ENCODE results near the gene CCR8.
"Not testable (repeated sequence)": the region's sequence is repeated elsewhere in the genome, so short reads cannot be mapped to it uniquely, and the experiment has no call there.

The CCR8 gene

GRCh38 chr3:39351134-39351533 lies 21.6 kb downstream of the CCR8 start:
- DNase-seq = not testable (repeated sequence)

DNA sequence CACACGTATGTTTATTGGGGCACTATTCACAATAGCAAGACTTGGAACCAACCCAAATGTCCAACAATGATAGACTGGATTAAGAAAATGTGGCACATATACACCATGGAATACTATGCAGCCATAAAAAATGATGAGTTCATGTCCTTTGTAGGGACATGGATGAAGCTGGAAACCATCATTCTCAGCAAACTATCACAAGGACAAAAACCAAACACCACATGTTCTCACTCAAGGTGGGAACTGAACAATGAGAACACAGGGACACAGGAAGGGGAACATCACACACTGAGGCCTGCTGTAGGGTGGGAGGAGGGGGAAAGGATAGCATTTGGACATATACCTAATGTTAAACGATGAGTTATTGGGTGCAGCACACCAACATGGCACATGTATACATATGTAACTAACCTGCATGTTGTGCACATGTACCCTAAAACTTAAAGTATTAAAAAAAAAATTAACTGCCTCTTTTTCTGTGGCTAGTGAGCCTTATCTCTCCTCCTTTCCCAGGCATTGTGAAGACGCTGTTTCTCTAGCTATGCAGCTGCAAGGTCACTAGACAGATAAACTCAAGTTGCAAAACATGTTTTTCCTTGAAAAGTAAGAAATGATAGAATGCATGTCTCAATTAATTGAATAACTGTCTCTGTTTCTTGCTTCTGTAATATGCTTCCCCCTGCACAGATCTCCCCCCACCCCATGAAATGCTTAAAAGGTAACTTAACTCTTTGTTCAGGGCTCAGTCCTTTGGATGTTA lies 23.8 kb downstream of the CCR8 start:
- not testable (repeated sequence) for DNase-seq

DNA sequence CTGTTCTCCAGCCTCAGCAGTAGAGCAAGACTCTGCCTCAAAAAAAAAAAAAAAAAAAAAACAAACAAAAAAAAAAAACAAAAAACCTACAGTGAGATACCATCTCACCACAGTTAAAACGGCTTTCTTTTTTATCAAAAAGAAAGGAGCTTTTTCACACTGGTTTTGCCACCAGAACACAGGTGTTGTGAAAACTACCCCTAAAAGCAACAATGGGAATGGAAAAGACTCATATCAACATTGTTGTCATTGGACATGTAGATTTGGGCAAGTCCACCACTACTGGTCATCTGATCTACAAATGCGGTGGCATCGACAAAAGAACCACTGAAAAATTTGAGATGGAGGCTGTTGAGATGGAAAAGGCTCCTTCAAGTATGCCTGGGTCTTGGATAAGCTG lies 28.8 kb downstream of the CCR8 start:
- DNase-seq = peak; percentile 21

DNA sequence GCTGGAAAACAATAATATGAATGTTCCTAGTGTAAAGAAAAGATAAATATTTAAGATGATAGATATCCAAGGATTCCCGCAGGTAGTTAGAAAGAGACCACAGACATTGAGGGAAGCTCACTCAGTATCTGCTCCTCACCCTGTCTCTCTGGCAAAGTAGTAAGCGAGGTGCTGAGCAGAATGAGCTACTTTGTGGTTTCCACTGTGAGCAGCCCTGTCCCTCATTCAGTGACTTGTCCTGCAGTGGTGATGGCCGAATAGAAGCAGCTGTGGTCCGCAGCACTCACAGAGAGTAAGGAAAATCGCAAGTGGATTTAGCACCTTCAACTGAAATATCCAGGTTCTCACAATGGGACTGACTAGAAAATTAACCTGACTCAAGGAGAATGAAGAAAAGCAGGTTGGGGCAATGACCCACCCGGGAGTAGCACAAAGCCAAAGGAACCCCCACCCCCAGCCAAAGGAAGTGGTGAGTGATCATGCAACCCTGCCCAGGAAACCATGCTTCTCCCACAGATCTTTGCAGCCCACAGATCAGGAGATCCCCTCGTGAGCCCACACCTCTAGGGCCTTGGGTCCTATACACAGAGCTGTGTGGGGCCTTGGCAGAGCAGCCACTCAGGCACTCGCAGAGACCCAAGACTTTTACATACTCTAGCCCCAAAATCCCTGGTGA lies 31.9 kb downstream of the CCR8 start:
- peak; percentile 61 for DNase-seq

GRCh38 chr3:39362192-39362591 lies 32.7 kb downstream of the CCR8 start:
- DNase-seq = no peak

GRCh38 chr3:39362812-39363211 lies 33.3 kb downstream of the CCR8 start:
- DNase-seq = no peak

GRCh38 chr3:39370450-39370849 lies 40.9 kb downstream of the CCR8 start:
- not testable (repeated sequence) for DNase-seq

DNA sequence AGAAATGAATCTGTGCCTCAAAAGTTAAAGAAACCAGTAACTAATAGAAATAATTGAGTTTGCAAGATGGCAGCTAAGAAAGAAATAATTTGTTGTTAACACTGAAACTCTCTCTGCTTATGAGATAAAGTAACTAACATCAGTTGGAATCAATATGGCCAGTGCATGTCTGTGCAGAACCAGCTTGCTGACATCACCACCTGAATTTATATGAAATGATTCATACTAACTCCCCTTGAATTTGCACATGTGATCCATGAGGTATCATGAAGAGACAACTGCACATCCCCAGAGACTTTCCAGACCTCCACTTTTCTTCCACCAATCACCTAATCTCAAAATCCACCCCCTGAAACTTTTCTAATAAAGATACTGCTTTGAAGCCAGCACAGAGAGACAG lies 43.3 kb downstream of the CCR8 start:
- DNase-seq = no peak

- no peak for DNase-seq
Measured at GRCh38 chr3:39376959-39377634, 47.6 kb downstream of the CCR8 start.

DNA sequence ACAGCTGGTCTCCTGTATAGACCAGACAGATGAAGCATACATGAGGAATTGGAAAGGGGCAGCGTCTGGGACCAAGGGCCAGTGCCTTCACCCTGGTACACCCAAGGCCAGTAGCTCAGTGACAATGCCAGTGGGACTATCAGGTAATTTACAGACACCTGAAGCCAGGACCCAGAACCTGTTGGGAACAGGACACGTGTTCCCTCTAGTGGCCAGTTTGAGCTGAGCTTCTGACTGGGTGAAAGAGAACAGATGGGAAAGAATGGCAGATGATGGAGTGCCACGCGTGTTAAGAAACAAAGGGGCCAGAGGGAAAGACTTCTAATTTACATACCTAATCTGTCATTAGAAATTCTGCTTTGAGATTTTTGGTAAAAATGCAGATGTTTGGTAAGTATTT lies 48.6 kb downstream of the CCR8 start:
- DNase-seq = peak; percentile 75

GRCh38 chr3:39378957-39379777 lies 49.7 kb downstream of the CCR8 start:
- no peak for DNase-seq

DNA sequence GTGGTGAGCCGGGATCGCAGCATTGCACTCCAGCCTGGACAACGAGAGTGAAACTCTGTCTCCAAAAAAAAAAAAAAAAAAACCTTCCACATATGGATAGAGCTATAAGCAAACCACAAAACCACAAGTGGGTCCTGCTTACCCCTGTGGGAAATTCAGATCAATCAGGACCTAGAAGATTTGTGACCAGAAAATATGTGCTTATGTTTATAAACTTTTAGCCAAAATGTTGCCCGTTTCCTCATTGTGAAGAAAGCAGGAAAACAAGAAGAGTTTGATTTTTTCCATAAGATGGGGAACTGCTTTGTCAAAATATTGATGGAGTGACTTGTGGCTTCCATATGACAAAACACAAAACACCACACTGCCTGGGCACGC lies 50.3 kb downstream of the CCR8 start:
- no peak for DNase-seq

DNA sequence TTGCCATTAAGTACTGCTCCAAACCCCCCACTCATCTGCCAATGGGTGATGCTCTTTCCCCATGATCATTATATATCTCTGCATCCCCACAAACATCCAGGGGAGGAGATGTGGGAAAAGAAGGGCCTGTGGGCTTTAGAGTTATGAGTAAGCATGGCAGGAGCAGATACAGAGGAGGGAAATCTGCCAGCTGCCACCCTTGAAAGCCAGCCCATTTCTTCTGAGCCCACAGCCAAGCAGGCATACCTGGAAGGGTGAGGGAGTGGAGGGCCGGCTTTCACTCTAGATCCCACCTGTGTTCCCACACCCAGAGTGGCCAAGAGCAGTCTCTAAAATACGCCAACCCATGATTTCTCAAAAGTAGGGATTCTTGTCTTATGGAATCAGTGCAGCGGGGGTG lies 51.9 kb downstream of the CCR8 start:
- DNase-seq = no peak
